SK-N-SH (cell line): ENCODE measurements around the gene ANKS1B. TPM values are rescaled to one million over a fixed set of nuclear protein-coding genes. Genes with fewer than 3 reads are reported as not detected.

ENCODE experiments used
- CTCF ChIA-PET: fragments of 300-600, 350-600 bp; formaldehyde crosslinking; extraction: SDS; loops from one replicate; lab custom pipeline; 2021; lab: Yijun Ruan, JAX
- POLR2A ChIA-PET: fragments of 350-600 bp; sonication (Branson Sonifier 250); formaldehyde crosslinking; extraction: SDS; loops from one replicate; lab custom pipeline; 2020; ENCODE audit warnings: antibody characterized with exemption, inconsistent platforms; lab: Yijun Ruan, JAX
- DNase-seq: peaks from one replicate; pipeline ENCODE4 v3.0.0; 2012
- H2AFZ ChIP-seq: fragments of 200-600 bp; sonication (generic); 2 replicates; pipeline ENCODE4 v1.8.1; 2016; ENCODE audit warnings: antibody characterized with exemption, mild to moderate bottlenecking, low read depth
- H3F3A ChIP-seq: fragments of 200-600 bp; sonication (generic); replicated peaks from 2 replicates; pipeline ENCODE3; 2016; ENCODE audit warnings: antibody characterized with exemption, mild to moderate bottlenecking; ENCODE audit not compliant: insufficient read depth
- H3K27ac ChIP-seq, 2 experiments: fragments of 200-500 bp in 1 of 2; fragments of 200-600 bp in 1 of 2; sonication (Bioruptor generic) in 1 of 2; sonication (generic), shearing (Covaris generic) in 1 of 2; 2 replicates each; pipeline versions ENCODE4 v1.5.1 to v1.6.1; 2014 to 2016; ENCODE audit warnings: low read depth in 2 of 2, inconsistent platforms in 1 of 2, low read length in 1 of 2, mild to moderate bottlenecking in 1 of 2, mixed read lengths in 1 of 2
- H3K27me3 ChIP-seq: fragments of 200-600 bp; sonication (generic), shearing (Covaris generic); 2 replicates; pipeline ENCODE4 v1.6.1; 2016; ENCODE audit warnings: mixed run types; ENCODE audit not compliant: insufficient read depth
- H3K36me3 ChIP-seq, 2 experiments: fragments of 200-500 bp in 1 of 2; fragments of 200-600 bp in 1 of 2; sonication (Bioruptor generic) in 1 of 2; sonication (generic) in 1 of 2; replicated peaks in 1 of 2; 2 replicates each; pipeline versions ENCODE3 to v1.5.1; 2014 to 2016; ENCODE audit warnings: low read length in 1 of 2, mild to moderate bottlenecking in 1 of 2; ENCODE audit not compliant: insufficient read depth in 2 of 2, control insufficient read depth in 1 of 2
- H3K4me1 ChIP-seq, 2 experiments: fragments of 200-500 bp in 1 of 2; fragments of 200-600 bp in 1 of 2; sonication (Bioruptor generic) in 1 of 2; sonication (generic), shearing (Covaris generic) in 1 of 2; 2 replicates each; pipeline versions ENCODE4 v1.5.1 to v1.6.1; 2014 to 2016; ENCODE audit warnings: low read depth in 1 of 2, low read length in 1 of 2, mixed run types in 1 of 2; ENCODE audit not compliant: insufficient read depth in 2 of 2, control insufficient read depth in 1 of 2
- H3K4me2 ChIP-seq: fragments of 200-600 bp; sonication (generic), shearing (Covaris generic); 2 replicates; pipeline ENCODE4 v1.6.1; 2017; ENCODE audit warnings: mixed run types
- H3K4me3 ChIP-seq, 2 experiments: fragments of 200-500 bp in 1 of 2; fragments of 200-600 bp in 1 of 2; sonication (Bioruptor generic) in 1 of 2; sonication (generic), shearing (Covaris generic) in 1 of 2; 2 replicates each; pipeline versions ENCODE4 v1.5.1 to v1.8.1; 2014 to 2016; ENCODE audit warnings: low read depth in 2 of 2, inconsistent platforms in 1 of 2, low read length in 1 of 2, mild to moderate bottlenecking in 1 of 2, mixed read lengths in 1 of 2, moderate library complexity in 1 of 2
- H3K79me2 ChIP-seq: fragments of 200-600 bp; sonication (generic); 2 replicates; pipeline ENCODE4 v1.8.1; 2017; ENCODE audit warnings: mild to moderate bottlenecking; ENCODE audit not compliant: insufficient read depth
- H3K9ac ChIP-seq: fragments of 200-600 bp; sonication (generic); 2 replicates; pipeline ENCODE4 v1.6.1; 2017; ENCODE audit warnings: mixed run types
- H3K9me2 ChIP-seq: fragments of 200-600 bp; sonication (generic); 2 replicates; pipeline ENCODE4 v1.6.1; 2017; ENCODE audit warnings: mixed run types
- H3K9me3 ChIP-seq: fragments of 200-600 bp; sonication (generic); 2 replicates; pipeline ENCODE4 v1.6.1; 2017; ENCODE audit warnings: mixed run types, mild to moderate bottlenecking, moderate library complexity
- H4K20me1 ChIP-seq: fragments of 200-600 bp; sonication (generic); 2 replicates; pipeline ENCODE4 v1.6.1; 2017; ENCODE audit warnings: mild to moderate bottlenecking, mixed run types; ENCODE audit not compliant: insufficient read depth
- CHD2 ChIP-seq: fragments of 150-350 bp; IDR thresholded peaks from 2 replicates; pipeline ENCODE4 v1.6.1; 2018; ENCODE audit warnings: low read length; ENCODE audit not compliant: partially characterized antibody
- CTCF ChIP-seq: fragments of 200-600 bp; sonication (generic); IDR thresholded peaks from 2 replicates; pipeline ENCODE4 v1.6.1; 2017; ENCODE audit warnings: antibody characterized with exemption, mild to moderate bottlenecking, moderate library complexity
- ELF1 ChIP-seq: IDR thresholded peaks from 2 replicates; pipeline ENCODE4 v1.4.0; 2012
- EZH2phosphoT487 ChIP-seq: fragments of 200-600 bp; sonication (generic); IDR thresholded peaks from 2 replicates; pipeline ENCODE4 v1.6.1; 2017; ENCODE audit warnings: low read depth, mixed run types, mild to moderate bottlenecking, antibody characterized with exemption, moderate library complexity, borderline replicate concordance
- FOSL2 ChIP-seq: IDR thresholded peaks from 2 replicates; pipeline ENCODE4 v1.4.0; 2012; ENCODE audit warnings: low read depth, mild to moderate bottlenecking, moderate library complexity, borderline replicate concordance
- IRF3 ChIP-seq: fragments of 150-350 bp; IDR thresholded peaks from 2 replicates; pipeline ENCODE4 v1.6.1; 2016; ENCODE audit warnings: mild to moderate bottlenecking, low read depth, low read length
- MAX ChIP-seq: IDR thresholded peaks from 2 replicates; pipeline ENCODE4 v1.4.0; 2012; ENCODE audit warnings: low read depth
- NFIC ChIP-seq: IDR thresholded peaks from 2 replicates; pipeline ENCODE4 v1.4.0; 2012; ENCODE audit warnings: borderline replicate concordance
- RAD21 ChIP-seq: IDR thresholded peaks from 2 replicates; pipeline ENCODE4 v1.6.1; 2012; ENCODE audit warnings: mild to moderate bottlenecking, low read length
- REST ChIP-seq: IDR thresholded peaks from 2 replicates; pipeline ENCODE4 v1.6.1; 2012; ENCODE audit warnings: mild to moderate bottlenecking, low read depth, low read length, moderate library complexity
- SIN3A ChIP-seq: IDR thresholded peaks from 2 replicates; pipeline ENCODE4 v1.6.1; 2012; ENCODE audit warnings: low read depth, mild to moderate bottlenecking, low read length, moderate library complexity, borderline replicate concordance
- SMC3 ChIP-seq: IDR thresholded peaks from 2 replicates; pipeline ENCODE4 v1.6.1; 2012; ENCODE audit warnings: low read depth, low read length, improper control_type of control experiment
- TAF1 ChIP-seq: IDR thresholded peaks from 2 replicates; pipeline ENCODE4 v1.6.1; 2012; ENCODE audit warnings: low read depth, mild to moderate bottlenecking, low read length, moderate library complexity, borderline replicate concordance
- ZBTB33 ChIP-seq: IDR thresholded peaks from 2 replicates; pipeline ENCODE4 v1.4.0; 2012; ENCODE audit warnings: low read depth, borderline replicate concordance
- WGBS: methylation state at CpG from one replicate; pipeline ENCODE4 v1.1.6; 2017; ENCODE audit warnings: low lambda C conversion rate; 5-methylcytosine and 5-hydroxymethylcytosine counted together
- polyA plus RNA-seq, 3 experiments: library from polyadenylated mRNA; depleted of rRNA; stranded (reverse); fragments of >200 nt; gene quantifications; 2 replicates each; pipeline ENCODE4 v1.2.3, GENCODE V29; 2012

ANKS1B gene
- polyA plus RNA-seq, 1 of the 3 experiments (the other 2 are of a cell fraction) = 1.8 TPM

GRCh38 chr12:99380701-99381100, 604.0 kb downstream of the ANKS1B start:
- DNase-seq = no peak
- Histone ChIP-seq H3F3A (no peaks in the 10 kb centered on the region), H3K4me1 (no peaks in the 10 kb centered on the region; a peak in 1 of 4 replicates), H3K27me3 (no peaks in the 10 kb centered on the region), H3K4me3 (no peak overlapping the region), H3K36me3 (no peaks in the 10 kb centered on the region), H2AFZ (no peak overlapping the region), H3K79me2 (no peaks in the 10 kb centered on the region)
- POLR2A ChIA-PET = no interaction called here
- WGBS = 37% methylated on average over 1 of the region's 1 CpG
- TF ChIP-seq EZH2phosphoT487 (no peak), CTCF (no peak), ELF1 (no peak), CHD2 (no peak), MAX (no peak), SMC3 (no peak), TAF1 (no peak), REST (no peak), ZBTB33 (no peak), SIN3A (no peak), FOSL2 (no peak), IRF3 (no peak), RAD21 (no peak), NFIC (no peak)
- TF ChIP-seq, all 33 proteins: peak for 0
- Histone ChIP-seq H3K9me2 (no peaks in the 10 kb centered on the region), H3K4me2 (no peak overlapping the region), H4K20me1 (no peaks in the 10 kb centered on the region), H3K9me3 (no peaks in the 10 kb centered on the region), H3K9ac (no peak overlapping the region), H3K27ac (no peak overlapping the region)
- CTCF ChIA-PET = interaction anchor here (1.1 kb wide), 1 partner anchor 9 kb away, joined by 5 read pairs; no protein-coding TSS in a partner anchor
